ENCODE measurements around the gene FCER2.

DNA sequence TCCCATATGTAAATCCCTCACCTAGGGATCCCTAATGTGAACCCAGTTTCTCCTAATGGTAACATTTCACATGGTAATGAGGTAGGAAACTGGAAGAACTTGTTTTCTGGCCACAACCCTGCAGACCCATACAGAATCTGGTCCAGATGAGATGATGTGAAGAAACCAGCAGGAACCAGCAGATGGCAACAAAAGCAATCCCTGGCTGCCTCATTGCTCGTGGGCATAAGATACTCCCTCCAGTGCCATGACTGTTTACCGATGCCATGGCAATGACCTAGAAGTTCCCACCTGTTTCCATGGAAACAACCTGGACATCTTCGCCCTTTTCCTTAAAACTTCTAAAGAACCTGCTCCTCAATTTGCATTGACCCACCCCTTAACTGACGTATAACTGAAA is 46.8 kb upstream of the FCER2 start:
- TF ChIP-seq POLR2AphosphoS5 (IDR thresholded peaks at IDR 0.05; ENCODE audit: low read depth, low read length) (no peak), SIN3A (IDR thresholded peaks at IDR 0.05; ENCODE audit: borderline replicate concordance, insufficient read depth, low read length) (no peak)

Measured in PFSK-1 (cell line).